Heart left ventricle (tissue), 16 donors: Measurements from ENCODE around the gene STON1. TPM values are rescaled to one million over a fixed set of nuclear protein-coding genes. Genes with fewer than 3 reads are reported as not detected.

Experiments
- ATAC-seq, 4 donors: fragments of 200-7000 bp; cut with Tn5 transposase; one replicate each; pipeline ENCODE4 v1.9.1; 2020 to 2022; ENCODE audit warnings: moderate library complexity in 4 of 4, mild to moderate bottlenecking in 3 of 4, moderate number of reproducible peaks in 1 of 4
- DNase-seq, 5 donors: peaks; one replicate each; pipeline ENCODE4 v3.0.0-alpha.2; 2020
- H3K27ac ChIP-seq, 12 donors: fragments of 200-600 bp; sonication (generic) in 4 of 12; one replicate each; pipeline versions ENCODE4 v1.5.0 to v1.8.0; 2016 to 2022; ENCODE audit warnings: mild to moderate bottlenecking in 2 of 12
- H3K27me3 ChIP-seq, 9 donors: fragments of 200-600 bp; sonication (generic) in 2 of 9; one replicate each; pipeline versions ENCODE4 v1.5.1 to v1.8.0; 2016 to 2022; ENCODE audit warnings: mild to moderate bottlenecking in 3 of 9
- H3K36me3 ChIP-seq, 9 donors: fragments of 200-600 bp; sonication (generic) in 2 of 9; one replicate each; pipeline versions ENCODE4 v1.5.0 to v1.8.0; 2018 to 2022; ENCODE audit warnings: mild to moderate bottlenecking in 2 of 9
- H3K4me1 ChIP-seq, 12 donors: fragments of 200-600 bp; sonication (generic) in 4 of 12; one replicate each; pipeline versions ENCODE4 v1.5.0 to v1.8.0; 2016 to 2022; ENCODE audit warnings: mild to moderate bottlenecking in 3 of 12
- H3K4me3 ChIP-seq, 12 donors: fragments of 200-600 bp; sonication (generic) in 4 of 12; one replicate each; pipeline versions ENCODE4 v1.5.0 to v1.8.0; 2017 to 2022; ENCODE audit warnings: mild to moderate bottlenecking in 9 of 12, moderate library complexity in 4 of 12
- H3K9me3 ChIP-seq, 12 donors: fragments of 200-600 bp; sonication (generic) in 4 of 12; one replicate each; pipeline versions ENCODE4 v1.5.0 to v1.8.0; 2016 to 2022; ENCODE audit warnings: mild to moderate bottlenecking in 1 of 12
- CTCF ChIP-seq, 12 donors: fragments of 200-600 bp; sonication (generic) in 4 of 12; IDR thresholded peaks; one replicate each; pipeline versions ENCODE4 v1.5.0 to v1.8.0; 2018 to 2022; ENCODE audit warnings: antibody characterized with exemption in 12 of 12, mild to moderate bottlenecking in 5 of 12
- POLR2A ChIP-seq, 2 donors: fragments of 450-650 bp; IDR thresholded peaks; one replicate each; pipeline ENCODE4 v1.6.1; 2017; ENCODE audit warnings: antibody characterized with exemption in 2 of 2, mild to moderate bottlenecking in 2 of 2, moderate library complexity in 2 of 2
- WGBS, 4 donors: extraction: QIAGEN DNeasy Blood & Tissue Kit in 2 of 4; methylation state at CpG; one replicate each; pipeline versions ENCODE4 v1.1.5 to v1.1.7; 2013 to 2018; 5-methylcytosine and 5-hydroxymethylcytosine counted together
- intact Hi-C, 10 donors: fragments of 100-400 bp; cut with DNase I; formaldehyde crosslinking; loops; one replicate each; pipeline versions ENCODE4 v1.11.1 to v1.14.2; 2022
- polyA plus RNA-seq, 2 donors: library from polyadenylated mRNA; stranded (reverse); fragments of 200-250 nt; gene quantifications; one replicate each; pipeline ENCODE4 v1.2.3, GENCODE V29; 2013
- total RNA-seq, 9 donors: library from RNA; depleted of rRNA in 2 of 9; stranded (reverse); fragments of >200 nt in 2 of 9; fragmentation: NEBNext Ultra II Directional in 3 of 9; extraction: Animal tissue kit (Norgen Biotek cat#: 25700) in 3 of 9; gene quantifications; one replicate each; pipeline versions ENCODE4 v1.1.0 to v1.2.4, GENCODE V29; 2016 to 2023
- donor health status: ischemic (EF 13 %, LVEDD 7.1; RV severe dilation, severe dysfunction).
- donor health status: healthy with polysubstance abuse.
- donor health status: DM: no; HTN: yes; CAD: no.
- donor health status: DM: no; HTN: no; CAD: no.
- donor health status: ischemic (EF 25% LVEDD 6.9; RV normal size, moderate dysfunction).
- donor health status: ischemic (EF 25% LVEDD 5.7; RV mildly dilated, moderate dysfunction).
- donor health status: healthy.
- donor health status: DM: yes; HTN: yes; CAD: no.
- donor health status: ischemic (EF 35%, LVEDD 5.7; RV mildly dilated, moderate dysfunction).
- donor health status: nonischemic (EF 11% LVEDD 7.7; RV severe dilation, severe dysfunction).
- donor health status: DM: yes; HTN: yes; CAD: no.
- donor health status: PGD.
- donor health status: ischemic (EF 29% LVEDD 5.4; RV normal size, mild dysfunction).
- donor health status: nonischemic (EF 23%, LVEDD 6.1; RV moderate dilation, normal function).

The STON1 gene
- total and polyA plus RNA-seq, 11 donors, result 2.6 to 8.6 (median 4.4) TPM

GRCh38 chr2:48511849-48512470 lies 18.0 kb upstream of the STON1 start:
- H3K9me3 ChIP-seq, result no peaks in the 10 kb centered on the region
- intact Hi-C loops, result loop anchor here in 1 of 10 donors (10.0 kb wide), 1 partner anchor 73 kb away; no protein-coding TSS in a partner anchor
- no peak for TF ChIP-seq POLR2A (IDR thresholded peaks at IDR 0.05)
- TF ChIP-seq CTCF (IDR thresholded peaks at IDR 0.05), result no peak

GRCh38 chr2:48512571-48512970 lies 17.4 kb upstream of the STON1 start:
- ATAC-seq (no peak), DNase-seq (no peak)
- intact Hi-C loops, result loop anchor here in 1 of 10 donors (10.0 kb wide), 1 partner anchor 72 kb away; no protein-coding TSS in a partner anchor
- 96 to 98% (median 98%) methylated on average over 4 of the region's 4 CpGs for WGBS, 4 donors
- Histone ChIP-seq H3K27me3 (no peaks in the 10 kb centered on the region), H3K4me1 (peaks cover 0 to 35% (median 23%) of the 10 kb centered on the region in 12 donors), H3K4me3 (no peak overlapping the region), H3K36me3 (peaks cover 0 to 88% (median 59%) of the 10 kb centered on the region in 9 donors), H3K27ac (peak overlapping the region in 1 of 12 donors; percentile 20), H3K9me3 (no peaks in the 10 kb centered on the region)
- no peak for TF ChIP-seq CTCF (IDR thresholded peaks at IDR 0.05)
- TF ChIP-seq POLR2A (IDR thresholded peaks at IDR 0.05), result no peak

More at GRCh38 chr2:48511849-48512470, 18.0 kb upstream of the STON1 start:
- WGBS, 4 donors, result 86 to 94% (median 88%) methylated on average over 3 of the region's 3 CpGs
- no peak overlapping the region for H3K4me3 ChIP-seq
- H3K27me3 ChIP-seq, result no peaks in the 10 kb centered on the region
- ATAC-seq, result no peak
- peaks cover 0 to 88% (median 58%) of the 10 kb centered on the region in 9 donors for H3K36me3 ChIP-seq
- H3K27ac ChIP-seq, result peak overlapping the region in 1 of 12 donors; percentile 38
- DNase-seq, result no peak
- H3K4me1 ChIP-seq, result peaks cover 0 to 35% (median 23%) of the 10 kb centered on the region in 12 donors

- no peaks in the 10 kb centered on the region for H3K27me3 ChIP-seq
- H3K27ac ChIP-seq, result peak overlapping the region in 4 of 12 donors; percentile 4 to 90 (median 54)
- peaks cover 0 to 97% (median 62%) of the 10 kb centered on the region in 9 donors for H3K36me3 ChIP-seq
- peaks cover 0 to 23% (median 10%) of the 10 kb centered on the region in 12 donors for H3K4me1 ChIP-seq
- TF ChIP-seq POLR2A (IDR thresholded peaks at IDR 0.05), result no peak
- no peak for TF ChIP-seq CTCF (IDR thresholded peaks at IDR 0.05)
- H3K4me3 ChIP-seq, result no peak overlapping the region
- no peaks in the 10 kb centered on the region for H3K9me3 ChIP-seq
- DNase-seq (no peak), ATAC-seq (no peak)
- intact Hi-C loops, result loop anchor here in 1 of 10 donors (10.0 kb wide), 1 partner anchor 70 kb away; no protein-coding TSS in a partner anchor
- WGBS, 4 donors, result 68 to 81% (median 73%) methylated on average over 9 of the region's 9 CpGs
These were observed 15.5 kb upstream of the STON1 start for GRCh38 chr2:48514348-48515003.

- ATAC-seq (peak; percentile 80 to 91 (median 87)), DNase-seq (peak in 1 of 5 donors; percentile 45)
- intact Hi-C loops, result loop anchor here in 1 of 10 donors (10.0 kb wide), 1 partner anchor 69 kb away; no protein-coding TSS in a partner anchor
These were observed 14.4 kb upstream of the STON1 start for GRCh38 chr2:48515513-48515985.

More at GRCh38 chr2:48515513-48515985, 14.4 kb upstream of the STON1 start:
- Histone ChIP-seq H3K9me3 (no peaks in the 10 kb centered on the region), H3K36me3 (peaks cover 0 to 97% (median 70%) of the 10 kb centered on the region in 9 donors), H3K4me1 (peaks cover 0 to 12% (median 7%) of the 10 kb centered on the region in 12 donors), H3K4me3 (no peak overlapping the region), H3K27ac (peak overlapping the region in 11 of 12 donors; percentile 5 to 90 (median 55)), H3K27me3 (no peaks in the 10 kb centered on the region)
- WGBS, 4 donors, result 51 to 66% (median 60%) methylated on average over 6 of the region's 6 CpGs
- TF ChIP-seq POLR2A (IDR thresholded peaks at IDR 0.05), result no peak
- no peak for TF ChIP-seq CTCF (IDR thresholded peaks at IDR 0.05)
